GM20000 (cell line): ENCODE results near the gene C3orf38.

Experiments
- DNase-seq: peaks from one replicate; pipeline ENCODE4 v3.0.0; 2012; ENCODE audit warnings: low spot score
- TF ChIP-seq, protein P1 (sequence below): IDR thresholded peaks from 2 replicates; pipeline ENCODE4 v1.5.1; 2012; ENCODE audit warnings: mild to moderate bottlenecking, control low read depth; ENCODE audit errors: extremely low read depth, missing control alignments

Gene C3orf38

DNA sequence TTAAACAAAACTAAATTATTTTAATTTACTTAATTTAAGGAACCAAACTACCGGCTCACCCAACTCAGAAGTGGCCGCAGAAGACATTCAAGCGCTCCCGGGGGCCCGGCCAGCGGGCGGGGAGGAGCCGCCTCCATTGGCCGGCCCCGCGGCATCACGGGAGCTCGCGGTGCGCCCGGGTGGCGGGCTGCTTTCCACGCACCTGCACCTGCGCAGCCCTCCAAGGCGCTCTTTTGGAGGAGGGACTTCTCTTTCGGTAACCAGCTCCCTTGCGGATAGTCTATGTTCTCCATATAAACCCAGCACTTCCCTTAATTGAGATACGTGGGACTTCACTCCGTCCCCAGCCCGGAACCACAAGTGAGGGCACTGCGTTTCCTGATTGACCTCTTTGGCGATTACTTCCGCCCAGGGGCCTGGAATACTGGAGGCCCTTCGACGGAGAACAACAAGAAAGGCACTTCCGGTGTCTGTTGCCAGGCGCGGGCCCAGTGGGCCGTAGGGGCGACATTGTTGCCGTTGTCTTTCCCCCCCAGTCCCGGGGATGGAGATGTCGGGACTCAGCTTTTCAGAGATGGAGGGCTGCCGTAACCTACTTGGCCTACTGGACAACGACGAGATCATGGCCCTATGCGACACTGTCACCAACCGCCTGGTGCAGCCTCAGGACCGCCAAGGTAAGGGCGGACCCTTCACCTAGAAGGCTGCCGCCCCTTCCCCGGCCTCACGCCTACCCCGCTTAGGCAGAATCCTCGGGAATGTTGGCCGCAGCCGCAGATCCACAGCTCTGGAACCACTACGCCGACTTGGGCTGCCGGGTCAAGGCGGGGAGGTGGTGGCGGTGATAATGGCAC is at the start of gene C3orf38:
C3orf38 (plus strand) TSS at position 451 of the 854 bp plus-strand sequence; CDS start at position 545, 94 bp downstream.
- TF ChIP-seq, protein P1, sequence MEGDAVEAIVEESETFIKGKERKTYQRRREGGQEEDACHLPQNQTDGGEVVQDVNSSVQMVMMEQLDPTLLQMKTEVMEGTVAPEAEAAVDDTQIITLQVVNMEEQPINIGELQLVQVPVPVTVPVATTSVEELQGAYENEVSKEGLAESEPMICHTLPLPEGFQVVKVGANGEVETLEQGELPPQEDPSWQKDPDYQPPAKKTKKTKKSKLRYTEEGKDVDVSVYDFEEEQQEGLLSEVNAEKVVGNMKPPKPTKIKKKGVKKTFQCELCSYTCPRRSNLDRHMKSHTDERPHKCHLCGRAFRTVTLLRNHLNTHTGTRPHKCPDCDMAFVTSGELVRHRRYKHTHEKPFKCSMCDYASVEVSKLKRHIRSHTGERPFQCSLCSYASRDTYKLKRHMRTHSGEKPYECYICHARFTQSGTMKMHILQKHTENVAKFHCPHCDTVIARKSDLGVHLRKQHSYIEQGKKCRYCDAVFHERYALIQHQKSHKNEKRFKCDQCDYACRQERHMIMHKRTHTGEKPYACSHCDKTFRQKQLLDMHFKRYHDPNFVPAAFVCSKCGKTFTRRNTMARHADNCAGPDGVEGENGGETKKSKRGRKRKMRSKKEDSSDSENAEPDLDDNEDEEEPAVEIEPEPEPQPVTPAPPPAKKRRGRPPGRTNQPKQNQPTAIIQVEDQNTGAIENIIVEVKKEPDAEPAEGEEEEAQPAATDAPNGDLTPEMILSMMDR: no peak
- peak; percentile 81 for DNase-seq

DNA sequence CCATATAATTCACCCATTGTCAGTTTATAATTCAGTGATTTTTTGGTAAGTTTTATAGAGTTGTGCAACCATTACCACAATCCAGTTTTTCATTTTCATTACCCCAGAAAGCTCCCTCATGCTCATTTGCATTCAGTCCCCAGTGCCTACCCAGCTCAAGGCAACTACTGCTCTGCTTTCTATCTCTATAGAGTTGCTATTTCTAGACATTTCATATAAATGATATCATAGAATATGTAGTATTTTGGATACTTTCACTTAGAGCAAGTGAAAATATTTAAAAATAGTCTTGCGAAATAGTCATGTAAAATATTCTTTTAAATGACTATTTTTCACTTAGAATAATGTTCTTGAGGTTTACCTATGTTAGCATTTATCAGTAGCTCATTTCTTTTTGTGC is 48.6 kb upstream of the C3orf38 start:
- TF ChIP-seq, protein P1: no peak
- DNase-seq: no peak

- no peak for DNase-seq
These were observed 44.4 kb upstream of the C3orf38 start for GRCh38 chr3:88105325-88105724.

DNA sequence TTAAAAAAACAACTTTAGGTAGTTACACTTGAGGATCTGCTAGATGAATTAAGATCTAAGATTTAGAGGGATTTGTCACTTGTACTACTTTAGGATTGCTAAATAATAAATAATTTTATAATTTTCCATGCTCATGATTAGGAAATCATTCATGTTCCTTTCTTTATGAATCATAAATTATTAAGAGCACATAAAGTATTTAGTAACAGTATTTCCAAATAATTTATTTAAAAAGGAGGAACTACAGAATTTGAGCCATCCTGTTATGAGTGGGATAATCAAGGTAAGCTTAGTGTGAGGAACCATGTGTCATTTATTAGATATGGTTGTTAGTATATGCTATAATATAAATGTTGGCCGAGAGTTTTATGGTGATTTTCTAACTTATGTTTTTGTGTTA is 37.5 kb upstream of the C3orf38 start:
- TF ChIP-seq, protein P1: no peak
- no peak for DNase-seq

More at GRCh38 chr3:88105325-88105724, 44.4 kb upstream of the C3orf38 start:
- TF ChIP-seq, protein P1: no peak

- DNase-seq: peak; percentile 24
- TF ChIP-seq, protein P1: peak; percentile 22
These were observed 36.2 kb upstream of the C3orf38 start for GRCh38 chr3:88113311-88114162.

DNA sequence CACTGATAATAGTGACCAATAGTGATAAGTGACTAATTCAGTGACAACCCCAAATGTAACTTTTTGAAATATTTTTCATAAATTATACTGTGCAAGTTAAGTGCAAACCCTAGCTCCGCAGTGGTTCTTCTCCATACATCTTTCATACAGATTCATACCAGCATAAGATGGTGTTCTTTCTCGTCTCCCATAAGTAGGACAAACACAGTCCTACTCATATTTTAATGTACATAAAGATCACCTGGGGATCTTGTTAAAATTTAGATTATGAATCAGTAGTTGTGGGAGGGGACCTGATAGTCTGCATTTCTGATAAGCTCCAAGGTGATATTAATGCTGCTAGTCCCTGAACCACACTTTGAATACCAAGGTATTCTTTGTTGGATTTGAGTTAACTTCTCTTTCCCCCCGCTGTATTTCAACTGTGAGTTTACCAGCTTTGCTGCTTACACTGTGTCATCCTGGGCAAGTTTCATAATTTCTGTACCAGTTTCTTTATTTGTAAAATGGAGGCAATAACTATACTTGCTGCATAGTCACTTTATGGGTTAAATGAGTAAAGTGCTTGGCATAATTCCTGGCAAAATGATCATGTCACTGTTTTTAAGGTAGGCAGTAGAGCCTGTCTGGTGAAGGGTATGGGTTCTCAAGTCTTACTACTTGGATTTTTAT is 34.7 kb upstream of the C3orf38 start:
- TF ChIP-seq, protein P1: no peak
- DNase-seq: no peak
